Kidney tubule cell (primary cell): Measurements from ENCODE around the gene TOB1.

ENCODE experiments used
- DNase-seq: peaks from one replicate; pipeline ENCODE4 v3.0.0-alpha.2; 2018; ENCODE audit warnings: low spot score

TOB1 gene, protein sequence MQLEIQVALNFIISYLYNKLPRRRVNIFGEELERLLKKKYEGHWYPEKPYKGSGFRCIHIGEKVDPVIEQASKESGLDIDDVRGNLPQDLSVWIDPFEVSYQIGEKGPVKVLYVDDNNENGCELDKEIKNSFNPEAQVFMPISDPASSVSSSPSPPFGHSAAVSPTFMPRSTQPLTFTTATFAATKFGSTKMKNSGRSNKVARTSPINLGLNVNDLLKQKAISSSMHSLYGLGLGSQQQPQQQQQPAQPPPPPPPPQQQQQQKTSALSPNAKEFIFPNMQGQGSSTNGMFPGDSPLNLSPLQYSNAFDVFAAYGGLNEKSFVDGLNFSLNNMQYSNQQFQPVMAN

DNA sequence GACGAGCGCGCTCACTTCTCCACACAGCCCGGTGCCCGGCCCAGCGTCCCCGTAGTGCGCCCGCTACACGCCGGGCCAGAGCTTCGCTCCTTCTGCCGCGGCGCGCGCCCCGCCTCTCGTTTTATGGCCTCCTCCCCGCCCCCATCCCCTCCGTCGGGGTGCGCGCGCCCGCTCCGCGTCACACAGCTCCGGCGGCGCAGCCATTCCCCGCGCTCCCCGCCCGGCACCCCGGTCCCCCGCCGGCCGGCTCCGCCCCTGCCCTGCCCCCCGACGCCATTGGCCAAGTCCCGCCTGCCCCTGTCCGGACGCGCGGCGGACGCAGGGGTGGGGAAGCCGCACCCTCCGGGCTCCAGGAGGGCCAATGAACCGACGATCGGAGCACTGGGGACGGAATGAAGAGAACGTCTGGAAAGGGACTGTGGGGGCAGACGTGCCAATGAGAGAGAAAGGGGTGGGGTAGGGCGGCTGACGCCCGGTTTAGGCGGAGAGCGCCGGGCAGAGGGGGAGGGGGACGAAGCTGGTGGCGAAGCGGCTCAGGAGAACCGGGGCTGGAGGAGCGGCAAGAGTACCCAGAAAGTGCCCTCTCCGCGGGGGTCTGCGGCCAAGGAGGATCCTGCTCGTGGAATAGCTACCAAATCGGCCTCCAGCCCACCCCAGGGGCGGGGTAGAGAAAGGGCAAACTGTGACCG is at the start of gene TOB1:
Gene TOB1 (minus strand): TSS at position 94 of the 689 bp plus-strand sequence. CDS start 2,337 bp downstream, outside the sequence.
- peak; percentile 99 for DNase-seq

DNA sequence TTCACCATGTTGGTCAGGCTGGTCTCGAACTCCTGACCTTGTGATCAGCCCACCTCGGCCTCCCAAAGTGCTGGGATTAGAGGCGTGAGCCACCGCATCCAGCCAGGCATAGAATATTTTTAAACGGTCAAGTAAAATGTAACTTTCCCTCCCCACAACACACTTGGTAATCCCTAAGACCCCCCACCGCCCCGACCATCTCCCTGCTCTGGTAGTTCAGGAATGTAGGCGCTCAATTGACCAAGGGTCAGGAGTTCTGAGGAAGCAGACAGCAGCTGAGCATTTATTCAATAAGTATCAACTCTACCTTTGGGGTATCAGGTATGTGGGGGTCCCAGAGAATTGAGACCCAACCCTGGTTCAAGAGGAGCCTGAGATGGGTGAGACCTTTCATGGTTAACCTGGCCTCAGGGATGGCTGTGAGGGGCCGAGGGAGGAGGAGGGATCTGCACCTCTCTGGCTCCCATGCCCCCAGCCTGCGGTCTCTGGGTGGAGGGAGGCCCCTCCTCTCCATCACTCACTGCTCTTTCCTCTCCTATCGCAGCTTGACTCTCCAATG is 48.4 kb upstream of the TOB1 start:
- no peak for DNase-seq

DNA sequence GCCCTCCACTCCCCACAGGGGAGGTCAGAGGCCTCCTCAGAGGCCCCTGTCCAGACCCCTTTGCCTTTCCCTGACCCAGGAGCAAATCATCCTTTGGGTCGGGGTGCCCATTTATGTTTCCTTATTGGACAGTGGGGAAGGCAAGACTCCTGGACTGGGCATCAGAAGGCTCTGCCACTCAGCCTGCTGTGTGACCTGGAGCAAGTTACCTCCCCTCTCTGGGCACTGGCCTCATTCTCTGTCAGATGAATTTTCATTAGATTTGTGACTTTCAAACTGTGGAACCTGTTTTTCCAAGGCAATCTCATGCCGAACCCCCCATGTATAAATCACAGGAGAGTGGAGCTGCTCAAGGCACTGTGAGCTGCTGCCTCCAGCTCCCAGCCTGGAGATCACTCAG is 47.0 kb upstream of the TOB1 start:
- no peak for DNase-seq

DNA sequence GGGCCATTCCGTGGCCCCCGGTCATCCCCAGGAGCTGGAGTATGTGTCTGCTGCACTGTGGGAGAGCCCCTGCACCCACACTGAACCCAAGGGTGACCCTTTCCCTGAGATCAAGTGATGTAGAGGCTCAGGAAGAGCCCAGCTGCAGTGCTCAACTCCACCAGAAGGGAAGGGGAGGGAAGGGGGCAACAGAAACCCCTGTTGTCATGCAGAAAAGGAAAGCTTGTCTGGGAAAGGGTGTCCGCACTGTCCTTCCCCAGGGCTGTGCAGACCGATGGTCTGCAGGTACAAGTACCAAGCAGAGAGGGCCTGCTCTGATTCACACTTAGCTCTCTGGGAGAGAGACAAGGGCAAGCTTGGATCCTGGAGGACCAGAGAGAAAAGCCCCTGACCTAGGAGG is 45.7 kb upstream of the TOB1 start:
- DNase-seq = no peak

DNA sequence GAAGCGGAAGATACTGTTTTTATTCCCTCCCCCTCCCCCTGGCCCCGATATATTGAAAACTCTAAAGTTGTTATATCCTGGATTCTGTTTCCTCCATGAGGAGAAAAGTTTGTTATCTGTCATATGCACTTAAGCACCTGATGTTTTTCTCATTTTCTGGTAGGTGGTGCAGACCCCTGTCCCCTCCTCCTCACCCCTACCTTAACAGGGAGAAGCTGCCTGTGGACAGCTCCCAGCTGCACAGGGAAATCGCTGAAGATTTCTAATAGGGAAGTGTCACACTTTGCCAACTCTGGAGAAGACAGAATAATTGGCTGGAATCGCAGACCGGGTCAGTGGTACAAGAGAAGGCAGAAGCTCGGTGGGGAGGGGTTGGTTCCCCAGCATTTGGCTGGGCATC is 45.3 kb upstream of the TOB1 start:
- no peak for DNase-seq

DNA sequence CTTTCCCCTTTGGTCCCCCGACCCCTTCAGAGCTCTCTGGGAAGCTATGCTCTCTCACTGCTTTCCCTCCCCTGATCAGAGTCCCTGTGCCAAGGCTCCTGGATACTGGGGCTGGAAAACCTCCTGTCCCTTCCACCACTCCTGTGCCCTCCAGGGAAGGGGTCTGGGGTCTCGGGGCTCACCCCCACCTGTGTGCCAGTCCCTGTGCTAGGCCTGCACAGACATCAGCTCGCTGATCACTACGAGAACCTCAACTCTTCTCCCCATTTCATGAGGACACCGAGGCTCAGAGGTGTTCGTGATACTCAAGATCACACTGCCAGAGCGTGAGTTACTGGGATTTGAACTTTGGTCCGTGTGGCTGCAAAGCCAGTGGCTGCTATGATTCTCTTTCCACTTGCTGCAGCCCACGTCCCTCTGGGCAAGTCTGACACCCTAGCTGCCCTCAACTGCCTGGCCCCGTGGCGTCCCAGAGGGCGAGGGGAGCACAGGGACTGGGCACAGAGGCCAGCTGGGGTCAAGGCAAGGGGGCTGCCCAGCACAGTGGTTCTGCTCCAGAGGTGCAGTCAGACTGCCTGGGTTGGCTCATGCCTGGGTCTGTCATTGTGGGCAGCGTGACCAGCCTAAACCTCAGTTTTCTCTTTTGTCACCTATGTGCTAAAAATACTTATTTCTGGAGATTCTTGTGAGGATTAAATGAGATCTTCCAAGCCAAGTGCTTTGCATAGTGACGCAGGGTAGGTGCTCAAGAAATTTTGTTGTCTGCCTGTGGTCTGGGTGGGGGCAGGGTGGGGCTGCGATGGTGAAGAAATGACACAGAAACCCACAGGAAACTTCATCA is 43.8 kb upstream of the TOB1 start:
- no peak for DNase-seq

DNA sequence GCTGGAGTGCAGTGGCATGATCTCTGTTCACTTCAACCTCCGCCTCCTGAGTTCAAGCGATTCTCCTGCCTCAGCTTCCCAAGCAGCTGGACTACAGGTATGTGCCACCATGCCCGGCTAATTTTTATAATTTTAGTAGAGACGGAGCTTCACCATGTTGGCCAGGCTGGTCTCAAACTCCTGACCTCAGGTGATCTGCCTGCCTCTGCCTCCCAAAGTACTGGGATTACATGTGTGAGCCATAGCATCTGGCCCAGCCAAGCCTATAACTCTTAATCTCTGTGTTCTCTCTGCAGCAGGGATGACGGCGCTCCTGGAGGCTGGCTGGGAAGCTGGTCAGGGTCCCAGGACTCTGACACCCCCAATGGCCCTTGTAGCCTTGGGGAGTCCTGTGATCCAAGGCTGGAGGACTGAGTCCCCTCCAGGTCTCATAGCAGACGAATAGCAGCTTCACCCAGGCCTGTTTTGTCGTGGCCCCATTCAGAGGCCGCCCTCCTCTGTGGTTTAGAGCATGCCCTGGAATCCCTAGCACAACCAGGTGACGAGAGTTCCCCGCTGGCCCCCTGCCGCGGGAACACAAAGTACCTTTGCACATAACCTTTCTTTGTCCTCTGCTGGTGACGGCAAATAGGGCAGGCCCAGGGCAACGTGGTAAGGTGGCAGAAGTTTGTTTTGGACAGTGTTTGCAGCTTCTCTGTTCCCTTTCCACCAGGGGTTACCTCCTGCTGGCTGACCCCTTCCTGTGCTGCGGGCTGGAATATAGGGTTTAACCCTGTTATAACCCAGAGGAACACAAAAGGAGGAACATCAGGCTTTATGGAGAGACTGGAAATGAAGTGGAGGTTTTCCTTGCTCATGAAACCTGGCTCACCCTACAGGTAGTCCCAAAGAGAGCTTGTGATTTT is 43.0 kb upstream of the TOB1 start:
- peak; percentile 38 for DNase-seq

DNA sequence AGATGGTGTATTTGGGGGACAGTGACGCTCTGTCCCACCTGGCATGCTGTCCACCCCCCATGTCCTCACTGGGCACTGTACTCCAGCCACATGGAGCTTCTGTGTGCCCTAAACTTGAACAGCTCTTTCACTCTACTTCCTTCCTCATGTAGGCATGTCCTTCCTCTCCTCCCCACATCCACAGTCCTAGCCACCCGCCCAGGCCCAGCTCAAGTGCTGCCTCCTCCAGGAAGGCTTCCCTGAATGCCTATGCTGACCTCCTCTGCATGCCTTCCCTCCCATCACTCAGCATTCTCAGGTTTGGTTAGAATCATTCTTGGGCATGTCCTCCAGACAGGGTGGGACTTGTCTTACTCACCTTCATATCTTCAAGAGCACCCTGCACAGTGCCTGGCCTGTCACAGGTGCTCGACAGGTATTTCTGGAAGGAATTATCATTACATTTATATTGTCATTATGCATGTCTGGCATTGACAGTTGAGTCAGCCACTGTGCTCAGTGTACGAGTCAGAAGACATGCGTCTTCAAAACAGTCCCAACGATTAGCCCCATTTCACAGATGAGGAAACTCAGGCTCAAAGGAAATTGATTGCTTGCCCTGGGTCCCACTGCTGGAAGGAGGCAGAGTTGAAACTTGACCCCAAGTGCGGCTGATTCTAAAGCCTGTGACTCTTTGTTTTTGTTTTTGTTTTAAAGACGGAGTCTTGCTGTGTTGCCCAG is 42.1 kb upstream of the TOB1 start:
- peak; percentile 70 for DNase-seq

DNA sequence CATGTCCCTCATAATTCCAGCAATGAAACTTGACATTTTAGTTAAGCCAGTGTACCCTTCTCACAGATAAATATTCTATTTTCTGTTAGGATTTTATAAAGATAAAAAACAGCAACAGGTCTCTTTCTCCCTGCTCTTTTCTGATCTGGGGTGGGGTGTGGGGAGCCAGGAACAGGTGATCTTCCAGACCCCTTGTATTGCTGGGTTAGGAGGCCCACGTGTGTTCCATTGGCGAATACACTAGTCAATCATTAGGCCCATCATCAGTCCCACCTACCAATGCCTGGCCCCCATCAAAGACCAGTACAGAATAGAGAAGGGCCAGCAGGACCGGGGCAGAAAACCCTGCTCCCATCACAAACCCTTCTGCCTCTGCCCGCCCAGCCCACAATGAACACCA is 40.3 kb upstream of the TOB1 start:
- no peak for DNase-seq

DNA sequence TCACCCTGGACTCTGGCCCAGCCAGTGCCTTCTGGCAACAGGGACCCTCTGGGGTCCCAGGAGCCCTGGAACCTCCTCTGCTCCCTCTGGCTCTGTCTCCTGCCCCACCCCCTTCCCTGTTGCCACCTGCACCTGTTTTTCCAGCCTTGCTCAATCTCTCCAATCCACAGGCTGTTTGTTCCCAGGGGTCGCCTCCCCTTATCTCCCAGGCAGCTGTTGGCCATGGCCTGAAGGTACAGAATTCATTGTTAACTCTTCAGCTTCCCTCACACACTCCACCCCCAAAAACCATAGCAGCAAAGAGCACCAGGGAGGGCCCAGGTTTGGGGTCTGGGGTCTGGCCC is 39.3 kb upstream of the TOB1 start:
- DNase-seq = no peak

DNA sequence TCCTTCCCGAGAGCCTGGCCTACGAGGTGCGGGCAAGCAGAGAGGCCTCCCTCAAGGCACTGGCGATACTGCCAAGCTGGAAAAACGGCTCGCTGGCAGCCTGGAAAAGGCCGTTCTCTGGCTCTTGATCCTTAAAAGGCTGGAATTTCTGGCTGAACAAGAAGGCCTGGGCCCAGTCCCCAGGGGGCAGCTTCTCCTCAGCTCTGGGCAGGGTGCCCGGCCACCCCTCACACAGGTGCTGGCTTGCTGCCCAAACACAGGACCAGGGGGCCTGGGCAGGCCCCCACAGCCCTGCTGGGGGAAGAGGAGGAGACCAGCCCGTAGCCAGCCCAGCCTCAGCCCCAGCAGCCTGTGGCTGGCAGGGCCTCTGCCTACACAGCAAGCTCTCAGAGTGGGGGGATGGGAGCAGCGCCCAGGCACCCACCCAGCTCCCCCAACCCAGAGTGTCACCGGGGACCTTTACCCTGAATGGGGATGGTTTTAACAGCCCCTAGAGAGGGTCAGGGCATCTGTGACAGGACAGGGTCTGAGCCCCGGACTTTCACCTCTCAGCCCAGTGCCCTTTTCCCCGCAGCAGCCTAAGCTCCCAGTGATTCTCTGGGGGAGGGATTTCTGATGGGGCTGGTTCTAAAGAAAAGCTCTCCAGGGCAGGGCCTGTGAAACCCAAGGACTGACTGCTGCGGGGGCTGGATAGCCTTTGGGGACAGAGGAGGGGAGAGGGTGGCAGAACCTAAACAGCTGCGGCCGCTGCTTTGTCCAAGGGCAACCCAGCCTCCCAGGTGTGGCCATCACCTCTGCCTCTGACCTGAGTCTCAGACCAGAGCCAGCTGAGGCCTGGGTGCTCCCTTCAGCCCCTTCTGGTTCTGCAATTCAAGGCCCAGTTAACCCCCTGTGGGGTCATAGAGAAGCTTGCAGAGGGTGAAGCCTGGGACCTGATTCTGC is 38.6 kb upstream of the TOB1 start:
- peak; percentile 61 for DNase-seq

DNA sequence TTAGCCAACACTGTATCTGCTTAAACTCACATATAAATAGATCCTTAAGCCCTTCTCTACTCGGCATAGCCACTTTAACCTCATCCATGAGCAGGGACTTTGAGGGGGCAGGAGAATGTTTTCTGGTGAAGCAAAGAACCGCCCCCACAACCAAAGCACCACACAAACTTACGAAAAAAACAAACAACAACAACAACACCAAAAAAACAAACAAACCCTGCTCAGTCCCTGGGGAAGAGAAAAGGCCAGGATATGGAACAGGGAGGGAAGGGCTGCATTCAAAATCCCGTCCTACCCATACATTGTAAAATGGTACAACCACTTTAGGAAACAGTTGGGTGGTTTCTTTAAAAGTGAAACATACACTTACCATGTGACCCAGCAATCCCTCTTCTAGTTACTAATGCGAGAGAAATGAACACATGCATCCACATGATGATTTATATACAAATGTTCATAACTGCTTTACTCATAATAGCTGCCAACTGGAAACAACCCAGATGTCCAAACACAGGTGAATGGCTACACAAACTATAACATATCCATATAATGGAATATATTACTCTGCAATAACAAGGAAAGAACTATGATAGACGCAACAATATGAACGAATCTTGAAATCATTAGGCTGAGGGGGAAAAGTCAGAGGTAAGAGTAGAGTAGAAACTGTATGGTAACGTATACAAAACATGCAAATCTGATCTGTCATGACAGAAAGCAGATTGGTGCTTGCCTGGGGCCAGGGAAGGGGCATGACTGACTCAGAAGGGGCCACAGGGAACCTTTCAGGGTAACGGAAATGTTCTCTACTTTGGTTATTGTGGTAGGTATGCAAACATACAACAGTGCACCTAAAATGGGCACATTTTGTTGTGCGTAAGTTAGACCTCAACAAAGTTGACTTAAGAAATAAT is 37.7 kb upstream of the TOB1 start:
- DNase-seq = peak; percentile 26

DNA sequence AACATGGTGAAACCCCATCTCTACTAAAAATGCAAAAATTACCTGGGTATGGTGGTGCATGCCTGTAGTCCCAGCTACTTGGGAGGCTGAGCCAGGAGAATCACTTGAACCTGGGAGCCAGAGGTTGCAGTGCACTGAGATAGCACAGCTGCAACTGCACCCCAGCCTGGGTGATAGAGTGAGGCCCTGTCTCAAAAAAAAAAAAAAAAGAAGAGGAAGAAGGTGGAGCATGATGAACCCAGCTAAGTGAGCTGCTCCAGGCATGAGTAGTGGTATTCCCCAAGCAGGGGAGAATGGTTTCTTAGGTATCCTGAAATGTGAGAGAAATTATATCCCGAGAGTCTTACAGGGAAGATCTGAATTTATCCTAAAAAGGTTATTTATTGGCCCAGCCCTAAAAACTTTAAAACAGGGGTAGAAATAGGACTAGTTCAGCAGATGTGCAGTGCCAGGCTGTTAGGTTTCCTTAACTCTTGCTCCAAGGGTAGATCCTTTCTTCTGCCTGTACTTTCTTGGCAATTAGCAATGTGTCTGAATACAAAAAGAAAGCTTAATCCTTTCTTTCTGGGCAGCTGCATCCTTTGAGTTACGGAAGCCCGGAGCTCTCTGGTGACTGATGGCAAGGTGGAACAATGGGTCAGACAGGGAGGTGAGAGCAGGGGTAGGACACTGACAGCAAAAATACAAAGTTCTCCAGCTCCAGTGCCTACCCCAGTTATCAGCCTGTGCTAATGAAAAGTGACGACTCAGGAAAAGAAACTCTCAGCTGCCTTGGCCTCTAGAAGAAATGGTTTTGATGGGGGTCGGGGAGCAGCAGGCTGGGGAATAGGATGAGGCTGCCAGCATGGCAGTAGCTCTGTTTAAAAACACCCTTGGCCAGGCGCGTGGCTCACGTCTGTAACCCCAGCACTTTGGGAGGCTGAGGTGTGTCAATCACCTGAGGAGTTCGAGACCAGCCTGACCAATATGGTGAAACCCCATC is 36.5 kb upstream of the TOB1 start:
- no peak for DNase-seq

DNA sequence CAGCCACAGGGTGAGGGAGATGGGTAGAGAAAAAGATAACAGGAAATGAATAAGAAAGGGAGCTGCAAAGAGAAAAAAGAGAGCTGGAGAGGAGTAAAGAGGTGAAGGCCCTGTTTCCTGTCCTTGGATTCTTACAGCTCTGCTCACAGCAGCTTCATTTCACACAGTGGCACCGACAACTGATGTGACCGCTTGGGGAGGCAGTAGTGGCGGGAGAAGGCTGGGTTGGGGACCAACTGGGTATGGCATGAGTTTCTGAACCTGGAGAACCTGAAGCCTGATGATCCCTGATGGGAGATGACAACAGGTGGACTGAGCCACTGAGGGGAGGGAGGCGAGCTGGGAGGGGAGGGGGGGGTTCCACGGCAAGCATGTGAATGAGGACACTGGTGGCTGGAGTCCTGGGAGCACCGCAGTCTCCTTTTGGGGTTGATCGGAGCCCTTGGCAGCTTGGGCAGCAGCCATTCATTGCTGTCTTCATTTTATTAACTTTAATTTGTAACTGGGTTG is 34.3 kb upstream of the TOB1 start:
- no peak for DNase-seq

DNA sequence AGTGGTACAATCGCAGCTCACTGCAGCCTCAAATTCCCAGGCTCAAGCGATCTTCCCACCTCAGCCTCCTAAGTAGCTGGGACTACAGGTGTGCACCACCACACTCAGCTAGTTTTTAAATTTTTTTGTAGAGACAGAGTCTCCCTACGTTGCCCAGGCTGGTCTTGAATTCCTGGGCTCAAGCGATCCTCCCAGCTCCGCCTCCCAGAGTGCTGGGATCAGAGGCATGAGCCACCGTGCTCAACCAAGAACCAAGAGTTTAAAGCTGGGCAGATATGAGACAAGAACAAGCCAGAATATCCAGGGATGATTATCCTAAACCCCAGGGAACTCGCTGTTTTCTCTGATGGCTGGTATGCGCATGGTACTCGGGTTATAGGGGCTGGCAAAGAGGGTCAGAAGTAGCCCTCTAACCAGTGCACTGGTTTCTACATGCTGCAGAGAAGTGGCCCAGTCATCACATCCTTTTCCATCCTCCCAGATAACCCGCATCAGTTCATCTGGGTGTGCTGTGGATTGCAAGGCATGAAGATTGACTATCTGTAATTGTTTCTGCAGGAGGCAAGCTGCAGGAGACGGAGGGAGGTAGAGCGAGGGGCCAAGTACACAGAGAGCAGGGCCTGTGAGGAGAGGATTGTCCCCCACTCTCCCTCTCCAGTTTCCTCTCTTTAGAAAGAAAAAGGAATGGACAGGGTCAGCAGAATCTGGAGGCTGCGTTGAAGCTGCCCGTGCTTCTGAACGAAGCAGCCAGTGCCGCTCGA is 33.6 kb upstream of the TOB1 start:
- DNase-seq = no peak

DNA sequence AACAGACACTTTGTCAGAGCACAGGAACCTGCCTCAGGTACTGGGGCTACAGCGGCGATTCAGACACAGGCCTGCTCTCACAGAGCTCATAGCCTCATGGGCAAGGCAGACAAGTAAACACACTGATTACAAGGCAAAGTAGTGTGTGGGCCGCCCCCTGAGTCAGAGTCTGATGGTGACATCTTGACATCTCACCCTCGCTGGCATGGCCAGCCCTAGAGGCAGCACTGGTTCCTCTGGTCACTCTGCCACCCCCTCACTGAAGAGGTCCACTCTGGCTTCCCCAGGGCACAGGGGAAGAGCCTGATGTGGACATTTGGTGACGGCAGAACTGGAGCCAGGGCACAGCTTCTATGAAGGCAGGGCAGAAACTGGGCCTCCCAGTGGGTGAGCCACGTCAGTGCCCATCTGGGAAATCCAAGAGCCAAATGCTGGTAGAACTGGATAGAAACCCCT is 32.9 kb upstream of the TOB1 start:
- no peak for DNase-seq
